Neuronal stem cell (in vitro differentiated cells): ENCODE results near the gene TPK1.
"Not testable (repeated sequence)": the region's sequence is repeated elsewhere in the genome, so short reads cannot be mapped to it uniquely, and the experiment has no call there.

Experiments used
- DNase-seq: peaks from one replicate; pipeline ENCODE4 v3.0.0-alpha.2; 2013; ENCODE audit warnings: low spot score
- H2AFZ ChIP-seq: one replicate; pipeline ENCODE4 v1.6.1; 2013; ENCODE audit warnings: mild to moderate bottlenecking, low read length, inconsistent platforms
- H2AK5ac ChIP-seq: 2 replicates; pipeline ENCODE4 v1.6.1; 2013; ENCODE audit warnings: low read depth, mild to moderate bottlenecking, inconsistent platforms, low read length, moderate library complexity, mixed read lengths
- H2BK120ac ChIP-seq: 2 replicates; pipeline ENCODE4 v1.6.1; 2013; ENCODE audit warnings: low read depth, mild to moderate bottlenecking, inconsistent platforms, low read length, moderate library complexity, mixed read lengths
- H2BK12ac ChIP-seq: one replicate; pipeline ENCODE4 v1.6.1; 2013; ENCODE audit warnings: low read length, inconsistent platforms
- H2BK15ac ChIP-seq: 2 replicates; pipeline ENCODE4 v1.6.1; 2013; ENCODE audit warnings: mild to moderate bottlenecking, low read length, inconsistent platforms, mixed read lengths
- H2BK5ac ChIP-seq: one replicate; pipeline ENCODE4 v1.6.1; 2013; ENCODE audit warnings: inconsistent platforms, mild to moderate bottlenecking, low read length, moderate library complexity
- H3K14ac ChIP-seq: one replicate; pipeline ENCODE4 v1.6.1; 2013; ENCODE audit warnings: low read length, inconsistent platforms
- H3K18ac ChIP-seq: 2 replicates; pipeline ENCODE4 v1.6.1; 2013; ENCODE audit warnings: low read length, inconsistent platforms
- H3K23ac ChIP-seq: 2 replicates; pipeline ENCODE4 v1.6.1; 2013; ENCODE audit warnings: low read depth, mild to moderate bottlenecking, mixed read lengths, low read length, inconsistent platforms; ENCODE audit not compliant: poor library complexity
- H3K27ac ChIP-seq: replicated peaks from 3 replicates; pipeline ENCODE4 v1.5.1; 2013; ENCODE audit warnings: low read length, inconsistent platforms
- H3K27me3 ChIP-seq, 3 experiments: 2 replicates each; pipeline ENCODE4 v1.6.1; 2013; ENCODE audit warnings: low read length in 3 of 3, mild to moderate bottlenecking in 2 of 3, inconsistent platforms in 1 of 3, low read depth in 1 of 3, mixed read lengths in 1 of 3, moderate library complexity in 1 of 3; ENCODE audit not compliant: control insufficient read depth in 3 of 3, insufficient read depth in 3 of 3
- H3K36me3 ChIP-seq, 2 donors: replicated peaks in 1 of 2; 2 replicates each; pipeline ENCODE4 v1.6.1; 2013; ENCODE audit warnings: low read length in 2 of 2; ENCODE audit not compliant: control insufficient read depth in 2 of 2, insufficient read depth in 2 of 2
- H3K4ac ChIP-seq: 2 replicates; pipeline ENCODE4 v1.6.1; 2013; ENCODE audit warnings: inconsistent platforms, mild to moderate bottlenecking, low read length, moderate library complexity
- H3K4me1 ChIP-seq, 2 donors: 1 replicate in 1 of 2; 2 replicates in 1 of 2; pipeline ENCODE4 v1.6.1; 2013; ENCODE audit warnings: low read length in 2 of 2, low read depth in 1 of 2; ENCODE audit not compliant: control insufficient read depth in 2 of 2, insufficient read depth in 1 of 2
- H3K4me2 ChIP-seq: one replicate; pipeline ENCODE4 v1.6.1; 2013; ENCODE audit warnings: mild to moderate bottlenecking, low read length, inconsistent platforms; ENCODE audit not compliant: insufficient read depth, poor library complexity, severe bottlenecking
- H3K4me3 ChIP-seq, 2 donors: 2 replicates each; pipeline ENCODE4 v1.5.1; 2013; ENCODE audit warnings: low read length in 2 of 2, mild to moderate bottlenecking in 2 of 2, inconsistent platforms in 1 of 2, moderate library complexity in 1 of 2
- H3K79me1 ChIP-seq: one replicate; pipeline ENCODE4 v1.6.1; 2013; ENCODE audit warnings: low read depth, mild to moderate bottlenecking, inconsistent platforms, low read length, moderate library complexity
- H3K9ac ChIP-seq: one replicate; pipeline ENCODE4 v1.6.1; 2013; ENCODE audit warnings: mild to moderate bottlenecking, low read depth, low read length, inconsistent platforms; ENCODE audit not compliant: poor library complexity
- H3K9me3 ChIP-seq, 2 donors: replicated peaks in 1 of 2; 2 replicates each; pipeline versions ENCODE3 to v1.6.1; 2013; ENCODE audit warnings: low read length in 2 of 2, mild to moderate bottlenecking in 2 of 2, inconsistent platforms in 1 of 2, low read depth in 1 of 2, mixed read lengths in 1 of 2, moderate library complexity in 1 of 2; ENCODE audit not compliant: control insufficient read depth in 2 of 2, insufficient read depth in 1 of 2
- H4K8ac ChIP-seq: one replicate; pipeline ENCODE4 v1.6.1; 2013; ENCODE audit warnings: low read depth, mild to moderate bottlenecking, inconsistent platforms, low read length, moderate library complexity
- H4K91ac ChIP-seq: one replicate; pipeline ENCODE4 v1.6.1; 2013; ENCODE audit warnings: low read length, low read depth, mild to moderate bottlenecking, inconsistent platforms; ENCODE audit not compliant: poor library complexity
- WGBS, 2 donors: extraction: QIAGEN DNeasy Blood & Tissue Kit; methylation state at CpG; one replicate each; pipeline ENCODE4 v1.1.7; 2013; ENCODE audit warnings: missing lambda C conversion rate in 2 of 2, mixed read lengths in 1 of 2; ENCODE audit not compliant: insufficient read length in 2 of 2, insufficient replicate concordance in 1 of 2; ENCODE audit errors: extremely low coverage in 2 of 2; 5-methylcytosine and 5-hydroxymethylcytosine counted together

TPK1 gene

GRCh38 chr7:144784441-144784840 lies 51.4 kb downstream of the TPK1 start:
- Histone ChIP-seq H3K9ac (no peak overlapping the region), H3K27me3 (no peaks in the 10 kb centered on the region), H2BK5ac (no peak overlapping the region), H2BK12ac (no peak overlapping the region), H2AFZ (no peak overlapping the region), H2AK5ac (no peak overlapping the region), H3K4ac (no peak overlapping the region), H3K36me3 (no peaks in the 10 kb centered on the region), H3K79me1 (no peaks in the 10 kb centered on the region), H3K4me3 (no peak overlapping the region), H3K18ac (no peak overlapping the region), H4K8ac (no peak overlapping the region), H4K91ac (no peak overlapping the region), H2BK120ac (no peak overlapping the region), H3K4me1 (no peaks in the 10 kb centered on the region), H3K23ac (no peak overlapping the region), H2BK15ac (no peak overlapping the region), H3K27ac (no peak overlapping the region), H3K14ac (no peak overlapping the region), H3K9me3 (no peaks in the 10 kb centered on the region), H3K4me2 (no peak overlapping the region)
- no CpG with 5 or more reads among the region's 2 CpGs for WGBS, 2 donors
- DNase-seq: no peak

DNA sequence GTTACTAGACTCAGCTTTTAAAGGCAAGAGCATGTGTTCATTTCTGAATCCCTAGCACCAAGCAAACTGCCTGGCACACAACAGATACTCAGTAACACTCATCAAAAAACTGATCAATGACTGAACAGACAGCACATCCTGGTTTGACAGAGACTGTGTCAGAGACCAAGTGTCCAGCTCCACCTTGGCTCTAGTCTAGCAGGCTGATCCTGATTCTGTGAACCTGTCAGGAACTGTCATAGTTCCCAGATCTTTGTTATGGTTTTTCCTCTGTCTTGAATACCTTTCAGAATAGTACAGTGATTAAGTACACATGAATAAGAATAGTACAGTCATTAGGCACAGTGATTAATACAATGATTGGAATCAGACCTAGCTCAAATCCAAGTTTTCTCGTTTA lies 53.0 kb downstream of the TPK1 start:
- no peak overlapping the region for H3K4me2 ChIP-seq
- no peaks in the 10 kb centered on the region for H3K27me3 ChIP-seq
- no peak overlapping the region for H3K9ac ChIP-seq
- H3K9me3 ChIP-seq: no peaks in the 10 kb centered on the region
- no peak overlapping the region for H2BK5ac ChIP-seq
- H3K14ac ChIP-seq: no peak overlapping the region
- H2BK12ac ChIP-seq: no peak overlapping the region
- no peaks in the 10 kb centered on the region for H3K4me1 ChIP-seq
- DNase-seq: no peak
- H3K4ac ChIP-seq: no peak overlapping the region
- H3K79me1 ChIP-seq: no peaks in the 10 kb centered on the region
- no peak overlapping the region for H3K4me3 ChIP-seq
- WGBS, 2 donors: no CpG with 5 or more reads among the region's 1 CpG
- no peak overlapping the region for H3K27ac ChIP-seq
- H2BK15ac ChIP-seq: no peak overlapping the region
- H2BK120ac ChIP-seq: no peak overlapping the region
- no peak overlapping the region for H2AFZ ChIP-seq
- no peak overlapping the region for H3K18ac ChIP-seq
- no peaks in the 10 kb centered on the region for H3K36me3 ChIP-seq
- no peak overlapping the region for H2AK5ac ChIP-seq
- no peak overlapping the region for H4K8ac ChIP-seq
- no peak overlapping the region for H4K91ac ChIP-seq
- no peak overlapping the region for H3K23ac ChIP-seq

DNA sequence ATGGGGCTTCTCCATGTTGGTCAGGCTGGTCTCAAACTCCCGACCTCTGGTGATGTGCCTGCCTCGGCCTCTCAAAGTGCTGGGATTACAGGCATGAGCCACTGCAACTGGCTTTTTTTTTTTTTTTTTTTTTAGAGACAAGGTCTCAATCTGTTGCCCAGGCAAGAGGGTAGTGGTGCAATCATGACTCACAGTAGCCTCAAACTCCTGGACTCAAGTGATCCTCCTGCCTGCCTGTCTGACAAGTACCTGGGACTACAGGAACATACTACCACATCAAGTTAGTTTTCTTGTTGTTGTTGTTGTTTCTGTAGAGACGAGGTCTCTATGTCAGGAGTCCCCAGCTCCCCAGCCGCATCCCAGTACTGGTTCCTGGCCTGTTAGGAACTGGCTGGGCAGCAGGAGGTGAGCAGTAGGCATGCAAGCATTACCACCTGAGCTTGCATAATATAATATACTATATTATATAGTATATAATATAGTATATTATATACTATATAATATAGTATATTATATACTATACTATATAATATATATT lies 55.7 kb downstream of the TPK1 start:
- Histone ChIP-seq H2BK5ac (no peak overlapping the region), H3K18ac (no peak overlapping the region), H3K23ac (no peak overlapping the region), H2BK12ac (no peak overlapping the region), H3K4me1 (no peaks in the 10 kb centered on the region), H4K91ac (no peak overlapping the region), H3K36me3 (no peaks in the 10 kb centered on the region), H3K14ac (no peak overlapping the region), H2BK15ac (no peak overlapping the region), H2BK120ac (no peak overlapping the region), H3K27ac (no peak overlapping the region), H3K9ac (no peak overlapping the region), H3K27me3 (no peaks in the 10 kb centered on the region), H3K79me1 (no peaks in the 10 kb centered on the region), H3K9me3 (no peaks in the 10 kb centered on the region), H3K4me2 (no peak overlapping the region), H2AFZ (no peak overlapping the region), H4K8ac (no peak overlapping the region), H3K4ac (no peak overlapping the region), H2AK5ac (no peak overlapping the region), H3K4me3 (no peak overlapping the region)
- DNase-seq: no peak
- no CpG with 5 or more reads among the region's 4 CpGs for WGBS, 2 donors

DNA sequence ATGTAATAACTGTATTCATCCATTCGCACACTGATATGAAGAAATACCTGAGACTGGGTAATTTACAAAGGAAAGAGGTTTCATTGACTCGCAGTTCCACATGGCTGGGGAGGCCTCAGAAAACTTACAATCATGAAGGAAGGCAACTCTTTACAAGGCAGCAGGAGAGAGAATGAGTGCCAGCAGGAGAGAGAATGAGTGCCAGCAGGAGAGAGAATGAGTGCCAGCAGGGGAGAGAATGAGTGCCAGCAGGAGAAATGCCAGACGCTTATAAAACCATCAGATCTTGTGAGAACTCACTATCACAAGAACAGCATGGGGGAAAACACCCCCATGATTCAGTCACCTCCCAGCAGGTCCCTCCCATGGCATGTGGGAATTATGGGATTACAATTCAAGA lies 58.0 kb downstream of the TPK1 start:
- not testable (repeated sequence) for H3K18ac ChIP-seq, H2AK5ac ChIP-seq, H2BK15ac ChIP-seq, H3K14ac ChIP-seq, H4K8ac ChIP-seq, H3K4me1 ChIP-seq, H3K23ac ChIP-seq, H3K79me1 ChIP-seq, H3K4ac ChIP-seq, H2BK120ac ChIP-seq, H2BK12ac ChIP-seq, H3K27me3 ChIP-seq, H3K9me3 ChIP-seq, H4K91ac ChIP-seq, H3K9ac ChIP-seq, H3K4me2 ChIP-seq, H3K4me3 ChIP-seq, H2BK5ac ChIP-seq, H3K36me3 ChIP-seq, H2AFZ ChIP-seq, DNase-seq, H3K27ac ChIP-seq
- no CpG with 5 or more reads among the region's 3 CpGs for WGBS, 2 donors
